AML-193 (cell line): ENCODE results near the gene FKBP8.

Experiments used
- DNase-seq, 2 experiments: peaks; one replicate each; lab custom pipeline; 2025; lab: John Stamatoyannopoulos, UW

The FKBP8 gene

GRCh38 chr19:18521692-18522123, 21.7 kb downstream of the FKBP8 start, which contains the start of gene ELL:
Gene ELL (minus strand): TSS chr19:18522070. CDS start chr19:18522055, 15 bp downstream.
- no peak for DNase-seq

- peak; percentile 17 to 41 for DNase-seq
Measured at GRCh38 chr19:18520848-18521691, 22.3 kb downstream of the FKBP8 start.

GRCh38 chr19:18519962-18520847, 23.2 kb downstream of the FKBP8 start:
- DNase-seq: peak; percentile 63 to 69

- DNase-seq: no peak
Measured at GRCh38 chr19:18518639-18519038, 24.7 kb downstream of the FKBP8 start.

GRCh38 chr19:18517606-18518005, 25.8 kb downstream of the FKBP8 start:
- no peak for DNase-seq

GRCh38 chr19:18515959-18516358, 27.4 kb downstream of the FKBP8 start:
- no peak for DNase-seq

GRCh38 chr19:18514800-18515682, 28.3 kb downstream of the FKBP8 start:
- DNase-seq: no peak

- no peak for DNase-seq
Measured at GRCh38 chr19:18513868-18514267, 29.5 kb downstream of the FKBP8 start.

GRCh38 chr19:18510216-18510615, 33.2 kb downstream of the FKBP8 start:
- DNase-seq: no peak

GRCh38 chr19:18508585-18508984, 34.8 kb downstream of the FKBP8 start:
- no peak for DNase-seq

GRCh38 chr19:18507727-18508440, 35.5 kb downstream of the FKBP8 start:
- DNase-seq: no peak

GRCh38 chr19:18507021-18507726, 36.2 kb downstream of the FKBP8 start:
- no peak for DNase-seq

GRCh38 chr19:18506101-18506930, 37.1 kb downstream of the FKBP8 start:
- no peak for DNase-seq

GRCh38 chr19:18504886-18505610, 38.3 kb downstream of the FKBP8 start:
- DNase-seq: no peak

- no peak for DNase-seq
Measured at GRCh38 chr19:18503971-18504885, 39.1 kb downstream of the FKBP8 start.

GRCh38 chr19:18503337-18503970, 39.9 kb downstream of the FKBP8 start:
- peak; percentile 12 to 32 for DNase-seq

- DNase-seq: peak; percentile 80 to 85
Measured at GRCh38 chr19:18502638-18503294, 40.6 kb downstream of the FKBP8 start.
